Stimulated activated CD4-positive, alpha-beta T cell treated with anti-CD3 and anti-CD28 coated beads, TNF-alpha, amount 100 ng/mL, for 48 hours (primary cell): ENCODE measurements around the gene MTHFD1L.
"Not testable (repeated sequence)": the region's sequence is repeated elsewhere in the genome, so short reads cannot be mapped to it uniquely, and the experiment has no call there.

ENCODE experiments used
- DNase-seq, 3 donors: peaks; one replicate each; pipeline ENCODE4 v3.0.0-alpha.2; 2020; ENCODE audit warnings: low read depth in 3 of 3

Gene MTHFD1L

DNA sequence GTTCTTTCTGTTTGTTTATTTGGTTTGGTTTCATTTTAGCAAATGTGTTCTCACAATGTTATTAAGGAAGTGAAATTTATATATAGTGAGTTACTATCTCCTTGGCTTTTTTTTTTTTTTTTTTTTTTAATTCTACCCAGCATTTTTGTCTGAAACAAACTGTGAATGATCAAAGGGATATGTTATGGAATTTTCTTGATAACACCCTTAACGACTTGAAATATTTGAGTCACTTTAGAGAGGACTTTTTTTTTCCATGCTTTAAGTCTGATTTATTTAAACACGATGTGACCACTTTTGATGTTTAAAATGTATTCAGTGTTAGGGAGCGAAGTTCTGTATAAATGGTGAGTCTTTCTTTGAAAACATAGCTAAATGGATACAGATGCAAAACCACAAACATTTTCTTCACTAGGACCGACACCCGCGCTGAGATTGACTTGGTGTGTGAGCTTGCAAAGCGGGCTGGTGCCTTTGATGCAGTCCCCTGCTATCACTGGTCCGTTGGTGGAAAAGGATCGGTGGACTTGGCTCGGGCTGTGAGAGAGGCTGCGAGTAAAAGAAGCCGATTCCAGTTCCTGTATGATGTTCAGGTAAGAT, 149.7 kb downstream of the MTHFD1L start:
- DNase-seq, result no peak

GRCh38 chr6:151016107-151016506, 150.6 kb downstream of the MTHFD1L start:
- no peak for DNase-seq

- no peak for DNase-seq
These were observed 152.5 kb downstream of the MTHFD1L start for GRCh38 chr6:151018046-151018445.

DNA sequence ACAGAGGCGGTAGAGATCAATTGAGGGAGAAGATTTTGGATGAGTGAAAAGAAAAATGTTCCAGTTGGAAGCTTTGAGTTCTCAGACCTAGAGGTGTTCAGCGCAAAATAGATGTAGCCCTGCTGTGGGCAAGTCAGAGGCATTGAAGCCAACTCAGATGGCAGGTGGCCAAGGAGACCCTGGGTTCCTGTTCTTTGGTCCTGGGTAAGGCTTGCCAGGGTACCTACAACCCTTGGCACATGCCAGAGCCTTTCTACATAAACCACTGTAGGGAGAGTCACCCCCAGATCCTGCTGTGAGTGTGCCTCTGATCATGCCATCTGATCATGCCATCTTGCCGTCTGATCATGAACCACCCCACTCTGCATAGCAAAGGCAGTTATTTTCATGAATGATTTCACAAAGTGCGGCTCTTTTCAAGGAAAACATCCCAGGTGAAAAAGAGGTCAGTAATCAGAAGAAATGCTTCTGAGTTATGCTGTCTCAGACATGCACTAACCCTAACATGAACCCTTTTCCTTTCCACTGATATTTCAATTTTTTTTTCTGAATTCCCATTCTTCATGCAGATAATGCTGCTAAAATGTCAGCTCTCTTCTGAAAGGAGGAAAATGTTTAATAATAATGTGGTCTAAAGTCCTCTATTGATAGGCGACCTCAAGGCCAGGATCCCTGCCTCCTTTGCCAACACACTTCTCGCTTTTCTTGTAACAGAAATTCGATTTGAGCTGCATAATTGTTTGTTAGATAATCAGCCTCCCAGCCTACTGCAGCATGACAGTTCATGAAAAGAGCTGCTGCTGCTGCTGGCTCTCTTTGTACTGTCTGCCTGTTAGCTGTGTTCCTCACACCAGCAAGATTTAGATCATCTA, 153.6 kb downstream of the MTHFD1L start:
- no peak for DNase-seq

GRCh38 chr6:151021896-151022295, 156.4 kb downstream of the MTHFD1L start:
- no peak for DNase-seq

DNA sequence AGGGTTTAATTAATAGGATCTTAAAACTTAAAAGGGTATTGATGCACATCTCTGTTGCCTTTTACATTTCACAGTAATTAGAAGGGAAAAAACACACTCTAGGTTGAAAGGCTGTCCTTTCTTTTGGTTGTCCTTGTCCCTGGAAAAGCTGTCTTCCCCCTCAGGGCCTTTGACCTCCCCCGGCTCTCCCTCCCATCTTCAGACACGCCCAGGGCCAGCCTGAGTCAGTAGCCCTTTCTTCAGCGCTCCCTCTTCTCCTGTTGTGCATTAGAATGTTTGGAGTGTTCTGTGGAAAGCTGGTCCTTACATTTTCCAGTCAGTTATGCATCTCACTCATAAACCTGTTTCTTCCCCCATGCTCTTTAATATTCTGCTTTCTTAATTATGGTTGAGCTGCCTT, 157.0 kb downstream of the MTHFD1L start:
- DNase-seq, result no peak

DNA sequence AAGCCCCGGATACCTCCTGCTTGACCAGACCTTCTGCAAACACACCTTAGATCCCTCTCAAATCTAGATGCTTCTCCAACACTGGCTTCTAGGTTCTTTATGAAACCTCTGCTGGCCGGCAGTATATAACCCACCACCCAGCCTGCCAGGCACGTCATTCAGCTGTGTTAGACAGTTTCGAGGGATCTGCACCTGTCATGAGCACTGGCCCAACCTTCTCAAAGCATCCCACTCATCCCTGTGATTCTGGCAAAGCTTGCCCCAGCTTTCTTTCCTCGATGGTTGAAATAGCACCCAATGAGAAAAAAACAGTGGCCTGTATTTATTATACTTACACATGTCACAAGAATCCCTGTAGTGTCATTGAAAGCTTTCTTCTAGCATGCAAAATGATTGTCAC, 157.8 kb downstream of the MTHFD1L start:
- no peak for DNase-seq

DNA sequence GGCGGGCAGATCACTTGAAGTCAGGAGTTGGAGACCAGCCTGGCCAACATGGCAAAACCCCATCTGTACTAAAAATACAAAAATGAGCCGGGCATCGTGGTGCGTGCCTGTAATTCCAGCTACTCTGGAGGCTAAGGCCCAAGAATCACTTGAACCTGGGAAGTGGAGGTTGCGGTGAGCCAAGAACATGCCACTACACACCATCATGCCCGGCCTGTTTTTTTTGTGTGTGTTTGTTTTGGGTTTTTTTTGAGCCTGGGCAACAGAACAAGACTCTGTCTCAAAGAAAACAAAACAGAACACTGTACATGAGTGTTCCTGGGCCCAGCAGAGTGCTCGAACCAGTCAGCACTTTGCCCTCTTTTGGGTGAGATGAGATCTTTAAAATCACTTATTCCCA, 159.1 kb downstream of the MTHFD1L start:
- DNase-seq, result no peak

DNA sequence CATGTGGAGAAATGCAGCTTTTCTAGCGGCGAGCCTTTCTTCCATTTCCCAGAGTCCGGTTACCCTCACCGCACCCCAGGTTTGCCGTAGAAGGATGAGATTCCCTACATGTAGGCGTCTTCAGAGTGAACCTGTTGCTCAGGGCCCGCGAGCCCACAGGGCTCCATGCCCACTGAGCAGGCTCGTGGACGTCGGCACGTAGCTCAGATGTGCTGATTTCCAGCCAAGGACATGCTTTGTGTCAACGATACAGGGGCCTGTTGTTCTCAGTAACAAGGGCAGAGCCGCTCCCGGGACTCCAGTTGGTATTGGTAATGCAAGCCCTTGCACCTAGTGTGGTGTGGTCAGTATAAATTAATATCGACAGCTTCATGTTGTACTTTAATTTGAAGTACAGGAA, 159.6 kb downstream of the MTHFD1L start:
- DNase-seq, result no peak

- no peak for DNase-seq
These were observed 160.7 kb downstream of the MTHFD1L start for GRCh38 chr6:151026041-151026663.

- DNase-seq, result no peak
These were observed 161.8 kb downstream of the MTHFD1L start for GRCh38 chr6:151027295-151027747.

- no peak for DNase-seq
These were observed 162.7 kb downstream of the MTHFD1L start for GRCh38 chr6:151027936-151028838.

DNA sequence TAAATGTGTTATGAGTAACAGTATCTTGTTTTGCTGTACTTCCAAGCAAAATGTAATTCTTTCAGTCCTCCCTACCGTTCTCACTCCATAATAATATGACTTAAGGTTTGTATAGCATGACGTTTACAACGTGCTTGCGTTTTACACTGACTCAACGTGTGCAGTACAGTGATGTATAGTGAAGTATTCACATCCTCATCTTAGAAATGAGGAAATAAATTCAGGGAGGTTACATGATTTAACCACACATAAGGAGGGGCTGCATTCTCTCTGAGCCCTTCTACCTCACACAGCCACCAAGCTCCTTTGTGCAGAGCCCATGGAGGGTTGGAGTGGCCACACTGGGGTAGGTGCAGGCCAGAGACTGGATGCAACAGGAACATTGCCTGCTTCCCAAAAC, 164.5 kb downstream of the MTHFD1L start:
- no peak for DNase-seq

DNA sequence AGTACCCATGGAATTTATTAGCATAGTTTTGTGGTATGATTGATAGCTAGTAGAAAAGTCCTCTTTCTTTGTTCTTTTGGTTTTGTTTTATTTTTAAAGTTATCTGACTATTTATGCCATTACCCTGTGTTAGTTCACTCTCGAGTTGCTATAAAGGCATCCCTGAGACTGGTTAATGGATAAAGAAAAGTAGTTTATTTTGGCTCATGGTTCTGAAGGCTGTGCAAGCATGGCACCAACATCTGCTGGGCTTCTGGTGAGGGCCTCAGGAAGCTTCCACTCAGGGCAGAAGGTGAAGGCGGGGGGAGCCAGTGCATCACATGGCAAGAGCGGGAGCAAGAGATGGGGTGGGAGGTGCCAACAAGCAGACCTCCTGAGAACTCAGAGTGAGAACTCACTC, 166.5 kb downstream of the MTHFD1L start:
- no peak for DNase-seq

- no peak for DNase-seq
These were observed 169.6 kb downstream of the MTHFD1L start for GRCh38 chr6:151034825-151035781.

DNA sequence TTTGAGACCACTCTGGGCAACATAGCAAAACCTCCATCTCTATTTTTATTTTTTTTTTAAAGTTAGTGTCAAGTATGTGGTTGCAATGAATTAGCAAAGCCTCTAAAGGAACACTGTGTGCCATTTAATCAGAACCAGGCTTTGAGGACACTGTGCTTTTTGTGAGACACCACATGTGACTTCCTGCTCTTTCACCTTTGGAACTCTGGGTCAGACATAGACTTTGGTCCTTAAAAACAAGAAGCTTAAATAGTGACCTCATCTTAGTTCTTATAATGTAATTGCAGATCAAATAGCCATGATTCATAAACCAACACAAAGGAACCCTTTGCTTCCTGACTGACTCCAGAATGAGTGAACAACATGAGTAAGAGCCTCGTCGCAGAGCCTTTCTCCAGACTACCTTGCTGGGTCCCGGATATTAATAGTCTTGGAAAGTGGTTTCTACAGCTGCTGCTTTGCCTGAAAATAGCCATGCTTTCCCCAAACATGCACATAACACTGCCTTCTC, 170.8 kb downstream of the MTHFD1L start:
- DNase-seq, result not testable (repeated sequence)

DNA sequence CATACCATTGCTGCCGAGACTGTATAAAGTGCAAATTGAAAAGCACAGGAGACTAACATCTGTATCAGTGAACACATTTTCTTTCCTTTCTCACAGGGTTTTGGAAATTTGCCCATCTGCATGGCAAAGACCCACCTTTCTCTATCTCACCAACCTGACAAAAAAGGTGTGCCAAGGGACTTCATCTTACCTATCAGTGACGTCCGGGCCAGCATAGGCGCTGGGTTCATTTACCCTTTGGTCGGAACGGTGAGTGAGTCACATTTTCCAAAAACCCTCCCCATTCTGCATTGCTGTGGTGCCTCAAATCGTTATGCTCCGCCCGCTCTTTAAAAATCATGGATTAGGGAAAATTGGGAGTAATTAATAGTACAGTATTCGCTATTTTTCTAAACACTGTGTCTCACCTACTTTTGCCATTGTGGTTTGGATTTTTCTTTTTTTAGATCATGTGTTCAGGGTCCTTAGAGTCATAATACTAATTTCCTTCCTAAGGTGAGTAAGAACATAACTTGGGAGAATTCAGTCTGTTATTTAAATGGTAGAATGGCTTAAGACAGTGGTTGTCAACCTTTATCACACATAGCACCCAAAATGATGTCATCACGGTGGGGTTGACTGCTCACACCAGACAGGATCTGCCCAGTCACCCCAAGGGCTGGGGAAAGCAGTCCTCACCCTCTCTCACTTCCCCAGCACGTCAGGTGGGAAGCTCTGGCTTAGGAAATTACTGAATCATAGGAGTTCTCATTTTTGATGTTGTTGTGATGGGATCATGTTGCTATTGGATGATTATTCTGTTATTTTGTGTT, 171.6 kb downstream of the MTHFD1L start:
- peak in 1 of 3 donors; percentile 6 for DNase-seq

DNA sequence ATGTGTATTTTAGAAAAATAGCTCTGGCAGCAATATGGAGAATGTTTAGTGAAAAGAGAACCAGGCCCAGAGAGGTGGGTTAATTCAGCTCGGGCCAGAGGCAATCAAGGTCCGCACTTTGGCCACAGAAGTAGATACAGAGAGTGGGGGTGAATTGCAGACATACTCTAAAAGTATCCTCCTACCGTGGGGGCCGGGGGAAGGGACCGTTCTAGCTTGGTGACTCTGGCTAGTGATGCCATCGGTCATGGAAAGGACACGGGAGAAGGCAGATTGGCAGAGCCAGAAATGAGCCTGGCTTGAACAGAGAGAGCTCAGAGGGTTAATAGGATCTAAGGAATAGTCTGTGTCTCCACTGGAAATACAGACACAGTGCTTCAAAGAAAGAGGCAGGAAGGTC, 173.1 kb downstream of the MTHFD1L start:
- DNase-seq, result no peak

- not testable (repeated sequence) for DNase-seq
These were observed 175.5 kb downstream of the MTHFD1L start for GRCh38 chr6:151040888-151041521.
